ENCODE results near the gene TRHDE.

- TF ChIP-seq CTCF (IDR thresholded peaks at IDR 0.05) (no peak), POLR2A (IDR thresholded peaks at IDR 0.05) (no peak)
Measured at GRCh38 chr12:72228424-72228823, 43.7 kb upstream of the TRHDE start.
